GM21381 (cell line): ENCODE results near the gene TANGO6.
"Not testable (repeated sequence)": the region's sequence is repeated elsewhere in the genome, so short reads cannot be mapped to it uniquely, and the experiment has no call there.

Experiments
- ATAC-seq: cut with Tn5 transposase; IDR thresholded peaks from one replicate; pipeline ENCODE4 v1.9.1; 2021; ENCODE audit warnings: mild to moderate bottlenecking, moderate library complexity; ENCODE audit not compliant: unreplicated experiment

The TANGO6 gene

GRCh38 chr16:69049603-69050375, 206.5 kb downstream of the TANGO6 start:
- no peak for ATAC-seq

DNA sequence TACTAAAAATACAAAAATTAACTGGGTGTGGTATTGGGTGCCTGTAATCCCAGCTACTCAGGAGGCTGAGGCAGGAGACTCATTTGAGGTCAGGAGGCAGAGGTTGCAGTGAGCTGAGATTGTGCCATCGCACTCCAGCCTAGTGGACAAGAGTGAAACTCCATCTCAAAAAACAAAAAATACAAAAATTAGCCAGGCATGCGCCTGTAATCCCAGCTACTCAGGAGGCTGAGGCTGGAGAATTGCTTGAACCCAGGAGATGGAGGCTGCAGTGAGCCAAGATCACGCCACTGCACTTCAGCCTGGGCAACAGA, 208.1 kb downstream of the TANGO6 start:
- not testable (repeated sequence) for ATAC-seq

DNA sequence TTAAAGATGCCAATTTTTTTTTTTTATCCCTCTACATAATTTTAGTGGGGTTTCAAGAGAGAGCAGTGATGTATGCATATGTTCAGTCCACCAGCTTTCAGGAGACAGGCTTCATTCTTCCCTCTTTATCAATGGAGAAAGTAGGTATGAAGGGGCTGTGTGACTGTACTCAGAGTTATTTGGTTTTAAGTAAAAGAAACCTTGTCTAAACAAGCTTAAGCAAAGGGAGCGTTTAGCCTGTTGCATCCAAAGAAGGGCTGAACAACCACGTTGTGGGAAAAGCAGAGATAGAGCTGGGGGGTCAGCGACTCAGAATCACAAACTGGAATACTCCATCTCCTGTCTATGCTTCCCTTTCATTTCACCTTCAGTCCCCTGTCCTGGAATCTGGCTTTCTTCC, 211.7 kb downstream of the TANGO6 start:
- no peak for ATAC-seq

DNA sequence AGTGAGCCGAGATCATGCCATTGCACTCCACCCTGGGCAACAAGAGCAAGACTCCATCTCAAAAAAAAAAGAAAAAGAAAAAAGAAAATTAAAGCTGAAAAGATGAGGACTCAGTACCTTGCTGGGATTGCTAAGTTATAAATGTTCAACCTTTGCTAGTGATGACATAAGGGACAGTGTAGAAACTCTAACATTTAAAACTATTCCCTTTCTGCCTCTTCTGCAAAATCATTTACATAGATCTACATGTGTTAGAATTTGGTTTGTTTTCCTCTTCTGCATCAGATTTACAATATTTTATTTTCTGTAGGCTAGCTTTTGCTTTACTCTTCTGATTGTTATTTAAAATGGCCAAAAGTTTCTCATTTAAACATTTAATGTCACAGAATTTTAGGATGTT, 212.6 kb downstream of the TANGO6 start:
- ATAC-seq = no peak

GRCh38 chr16:69056421-69056820, 213.1 kb downstream of the TANGO6 start:
- no peak for ATAC-seq

- ATAC-seq = no peak
These were observed 214.4 kb downstream of the TANGO6 start for GRCh38 chr16:69057400-69058378.

- ATAC-seq = not testable (repeated sequence)
These were observed 220.2 kb downstream of the TANGO6 start for GRCh38 chr16:69063491-69063890.

DNA sequence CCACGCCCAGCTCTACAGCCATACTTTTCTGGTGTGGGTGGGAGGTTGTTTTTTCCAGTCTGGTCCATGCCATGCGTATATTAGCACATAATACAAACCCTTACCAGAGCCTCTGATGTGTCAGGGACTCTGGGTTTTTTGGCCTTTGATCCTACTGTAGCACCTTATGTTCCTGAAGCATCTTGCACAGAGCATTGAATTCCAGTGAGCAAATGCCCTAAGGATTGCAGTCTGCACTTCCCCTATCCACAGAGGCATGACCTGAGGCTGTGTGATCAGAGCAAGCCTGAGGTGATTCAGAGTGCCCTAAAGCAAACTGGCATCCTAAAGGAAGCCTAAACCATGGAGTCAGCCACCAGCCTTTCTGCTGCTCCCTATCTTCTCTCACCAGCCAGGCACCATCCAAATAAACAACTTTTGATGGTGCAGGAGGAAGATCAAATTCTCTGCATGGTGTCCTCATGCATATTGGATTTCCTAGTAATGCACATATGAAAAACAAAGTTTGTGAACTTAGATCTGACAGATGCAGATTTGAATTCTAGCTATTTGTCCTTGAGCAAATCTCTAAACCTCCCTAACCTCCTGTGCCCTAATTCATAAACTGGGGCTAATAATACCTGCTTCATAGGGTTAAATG, 220.9 kb downstream of the TANGO6 start:
- no peak for ATAC-seq

DNA sequence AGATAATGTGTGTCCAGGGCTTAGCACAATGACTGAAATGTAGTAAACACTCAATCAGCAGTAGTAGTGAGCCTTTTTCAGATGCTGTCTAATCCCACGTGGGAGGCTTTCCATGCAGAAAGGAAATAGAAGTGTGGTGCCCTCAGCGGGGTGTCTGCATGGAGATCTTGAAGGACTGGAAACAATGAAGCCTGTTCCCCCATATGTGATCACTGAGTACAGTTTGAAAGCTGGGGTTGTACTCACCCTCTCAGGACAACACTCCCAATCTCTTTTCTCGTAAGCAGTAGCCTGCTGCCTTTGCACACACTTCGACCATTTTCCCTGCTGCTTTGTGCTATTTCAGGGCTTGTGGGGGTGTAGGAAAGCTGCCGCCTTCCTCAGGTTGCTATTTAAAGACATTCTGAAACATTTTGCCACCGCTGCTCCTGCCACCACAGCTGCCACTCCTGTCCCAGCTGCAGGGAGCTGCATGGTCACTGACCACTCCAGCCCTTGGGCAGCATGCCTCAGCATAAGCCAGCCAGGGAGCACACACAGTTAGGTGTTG, 221.5 kb downstream of the TANGO6 start:
- ATAC-seq = no peak

DNA sequence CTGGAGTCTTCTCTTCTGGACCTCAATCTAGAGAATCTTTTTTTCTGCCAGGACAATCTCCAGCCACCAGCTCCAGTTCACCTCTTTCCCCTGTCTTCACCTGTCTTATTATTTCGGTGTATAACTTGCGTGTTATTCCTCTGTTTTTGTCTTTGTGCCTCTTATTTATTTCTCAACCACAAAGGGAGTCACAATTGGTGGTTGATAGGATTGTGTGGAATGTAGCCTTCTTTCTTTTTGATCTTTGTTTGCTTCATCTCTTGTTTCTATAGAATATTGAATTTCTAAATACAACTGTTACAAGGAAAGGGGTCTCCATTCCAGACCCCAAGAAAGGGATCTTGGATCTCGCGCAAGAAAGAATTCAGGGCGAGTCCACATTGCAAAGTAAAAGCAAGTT, 226.2 kb downstream of the TANGO6 start:
- no peak for ATAC-seq

DNA sequence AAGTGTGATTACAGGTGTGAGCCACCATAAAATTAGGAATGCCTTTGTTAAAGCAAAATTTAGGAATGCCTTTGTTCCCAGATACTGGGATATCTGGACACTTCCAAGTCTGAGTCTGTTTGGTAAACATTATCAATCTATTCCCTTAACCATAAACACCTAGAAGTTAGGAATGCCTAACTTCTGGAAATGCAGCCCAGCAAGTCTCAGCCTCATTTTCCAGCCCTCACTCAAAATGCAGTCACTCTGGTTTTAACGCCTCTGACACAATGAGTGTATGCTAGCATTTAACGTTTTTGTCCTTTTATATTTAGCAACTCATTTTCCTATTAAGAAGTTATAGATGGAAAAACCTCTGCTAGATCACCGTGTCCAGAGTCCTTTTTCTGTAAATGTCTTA, 227.7 kb downstream of the TANGO6 start:
- no peak for ATAC-seq

DNA sequence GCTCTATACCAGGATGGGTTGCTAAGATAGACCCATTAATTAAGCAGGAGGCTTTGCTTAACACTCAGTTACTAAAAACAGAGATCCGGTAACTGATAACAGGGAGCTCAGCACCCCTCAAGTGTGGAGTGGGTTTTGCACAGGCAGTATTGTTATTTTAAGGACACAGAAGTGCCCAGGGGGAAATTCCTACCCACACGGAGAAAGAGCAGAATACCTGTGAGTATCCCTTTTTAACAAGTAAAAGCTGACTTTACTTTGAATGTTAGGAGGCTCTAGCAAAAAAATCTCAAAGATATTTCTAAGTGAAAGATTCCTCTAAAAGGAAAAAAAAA, 229.3 kb downstream of the TANGO6 start:
- ATAC-seq = no peak

DNA sequence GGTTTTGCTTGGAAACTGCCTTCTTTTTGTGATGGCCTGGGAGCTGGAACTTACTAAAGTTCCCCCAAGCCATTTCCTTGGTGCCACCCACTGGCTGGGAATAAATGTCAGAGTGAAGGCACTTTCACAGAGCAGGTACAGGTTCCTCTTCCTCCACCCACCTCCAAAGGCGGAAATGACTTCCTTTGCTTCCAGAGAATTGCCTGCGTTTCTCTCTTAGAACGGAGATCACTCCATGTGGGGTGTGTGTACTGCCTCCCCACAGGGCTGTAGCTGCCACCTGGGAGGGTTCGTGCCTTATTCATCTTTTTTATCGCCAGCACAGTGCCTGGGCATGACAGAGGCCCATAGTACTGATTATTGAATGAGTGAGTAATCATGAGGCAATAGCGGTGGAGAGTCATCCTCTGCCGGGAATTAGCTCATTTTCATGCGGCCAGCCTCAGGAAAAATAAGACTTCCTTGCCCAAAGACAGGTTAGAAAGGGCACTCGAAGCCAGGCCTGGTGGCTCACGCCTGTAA, 229.9 kb downstream of the TANGO6 start:
- no peak for ATAC-seq

DNA sequence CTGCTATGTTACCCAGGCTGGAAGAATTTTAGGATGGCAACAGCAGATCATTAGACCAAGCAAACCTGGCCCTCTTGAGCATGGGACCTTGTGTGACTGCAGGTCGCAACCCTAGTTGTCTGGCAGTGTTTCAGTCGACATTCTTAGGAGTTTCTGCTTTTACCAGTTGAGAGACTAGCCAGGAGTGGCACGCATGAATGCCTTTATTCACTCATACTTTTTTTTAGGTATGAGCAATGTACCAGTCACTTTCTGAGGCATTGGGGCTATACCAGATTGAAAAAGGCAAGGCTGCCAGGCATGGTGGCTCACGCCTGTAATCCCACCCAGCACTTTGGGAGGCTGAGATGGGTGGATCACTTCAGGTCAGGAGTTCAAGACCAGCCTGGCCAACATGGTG, 233.9 kb downstream of the TANGO6 start:
- ATAC-seq = no peak

- ATAC-seq = no peak
These were observed 234.7 kb downstream of the TANGO6 start for GRCh38 chr16:69078073-69078472.

- no peak for ATAC-seq
These were observed 236.4 kb downstream of the TANGO6 start for GRCh38 chr16:69079697-69080096.

DNA sequence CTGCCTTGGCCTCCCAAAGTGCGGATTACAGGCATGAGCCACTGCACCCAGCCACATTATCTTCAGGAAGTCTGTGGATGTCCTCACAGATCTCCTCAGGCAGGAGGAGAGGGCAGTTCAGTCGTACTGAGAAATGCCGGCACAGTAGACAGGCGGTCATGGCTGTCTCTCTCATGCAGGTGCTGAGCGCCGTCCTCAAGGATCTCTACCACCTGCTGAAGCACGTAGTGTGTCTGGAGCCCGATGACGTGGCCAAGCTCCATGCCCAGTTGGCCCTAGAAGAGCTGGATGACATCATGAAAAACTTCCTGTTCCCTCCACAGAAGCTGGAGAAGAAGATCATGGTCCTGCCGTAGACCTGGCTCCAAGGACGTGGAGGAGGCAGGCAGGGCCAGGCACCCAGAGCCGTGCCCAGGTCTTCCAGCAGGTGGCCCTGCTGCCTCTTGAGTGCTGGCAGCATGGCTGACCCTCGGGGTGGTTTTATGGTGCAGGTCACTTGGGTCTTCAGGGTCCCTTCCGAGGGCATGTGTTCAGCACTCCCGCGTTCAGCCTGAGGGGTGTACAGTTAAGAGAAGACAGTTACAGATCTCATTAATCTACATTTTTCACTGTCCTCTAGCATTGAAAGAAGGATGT, 240.1 kb downstream of the TANGO6 start:
- no peak for ATAC-seq

GRCh38 chr16:69084289-69084688, 241.0 kb downstream of the TANGO6 start:
- no peak for ATAC-seq

GRCh38 chr16:69085032-69085695, 241.8 kb downstream of the TANGO6 start:
- no peak for ATAC-seq

- ATAC-seq = no peak
These were observed 243.8 kb downstream of the TANGO6 start for GRCh38 chr16:69087161-69087581.
